MCF 10A (cell line): ENCODE results near the gene GNB5. TPM values are rescaled to one million over a fixed set of nuclear protein-coding genes. Genes with fewer than 3 reads are reported as not detected.

ENCODE experiments used
- BruUV-seq: library from RNA; stranded (reverse); fragments of 400-500 nt; replicated peaks from 2 replicates; lab custom pipeline; 2021; lab: Mats Ljungman, UMichigan
- CTCF ChIA-PET: fragments of 300-600 bp; sonication (Branson Sonifier 250); formaldehyde crosslinking; extraction: SDS; loops from one replicate; lab custom pipeline; 2021; ENCODE audit warnings: antibody characterized with exemption, inconsistent platforms; lab: Yijun Ruan, JAX
- POLR2A ChIA-PET: fragments of 300-600, 350-650 bp; sonication (Branson Sonifier 250); formaldehyde crosslinking; extraction: SDS; loops from one replicate; lab custom pipeline; 2020; ENCODE audit warnings: antibody characterized with exemption, inconsistent platforms; lab: Yijun Ruan, JAX
- DNase-seq: peaks from one replicate; pipeline ENCODE4 v3.0.0-alpha.2; 2018; ENCODE audit not compliant: unreplicated experiment
- H3K27ac Mint-ChIP-seq: one replicate; pipeline ENCODE4 v1.8.0; 2022; ENCODE audit warnings: mild to moderate bottlenecking, low read depth, mixed read lengths; ENCODE audit not compliant: unreplicated experiment
- H3K27me3 Mint-ChIP-seq: one replicate; pipeline ENCODE4 v1.8.0; 2022; ENCODE audit warnings: mixed read lengths; ENCODE audit not compliant: insufficient read depth, unreplicated experiment
- H3K36me3 Mint-ChIP-seq: one replicate; pipeline ENCODE4 v1.8.0; 2022; ENCODE audit warnings: mild to moderate bottlenecking, moderate library complexity, mixed read lengths; ENCODE audit not compliant: insufficient read depth, unreplicated experiment
- H3K4me1 Mint-ChIP-seq: one replicate; pipeline ENCODE4 v1.8.0; 2022; ENCODE audit warnings: mixed read lengths; ENCODE audit not compliant: insufficient read depth, unreplicated experiment
- H3K4me3 Mint-ChIP-seq: one replicate; pipeline ENCODE4 v1.8.0; 2022; ENCODE audit warnings: mild to moderate bottlenecking, moderate library complexity, mixed read lengths; ENCODE audit not compliant: unreplicated experiment
- H3K9me3 Mint-ChIP-seq: one replicate; pipeline ENCODE4 v1.8.0; 2022; ENCODE audit warnings: mixed read lengths; ENCODE audit not compliant: unreplicated experiment
- CTCF ChIP-seq: fragments of 200-600 bp; IDR thresholded peaks from one replicate; pipeline ENCODE4 v1.8.0; 2022; ENCODE audit warnings: antibody characterized with exemption, mild to moderate bottlenecking; ENCODE audit not compliant: unreplicated experiment
- intact Hi-C: fragments of 100-400 bp; cut with micrococcal nuclease; formaldehyde crosslinking; loops from 2 replicates; pipeline ENCODE4 v1.14.1; 2022
- total RNA-seq: library from RNA; stranded (reverse); gene quantifications from 2 replicates; pipeline ENCODE4 v1.2.3, GENCODE V29; 2022

Gene GNB5
- total RNA-seq, 1 experiment from 2014 or later = 31.8 TPM

GRCh38 chr15:52236013-52236412 lies 44.8 kb upstream of the GNB5 start:
- H3K27me3 Mint-ChIP-seq = no peaks in the 10 kb centered on the region
- no peak for TF ChIP-seq CTCF
- no TSS peak for BruUV-seq
- peaks cover 70% of the 10 kb centered on the region for H3K36me3 Mint-ChIP-seq
- CTCF ChIA-PET = interaction anchor here (0.7 to 2.5 kb wide), 5 partner anchors 9 to 348 kb away, joined by 3 to 18 read pairs (median 3); no protein-coding TSS in a partner anchor
- DNase-seq = no peak
- H3K9me3 Mint-ChIP-seq = no peaks in the 10 kb centered on the region
- H3K4me1 Mint-ChIP-seq = no peaks in the 10 kb centered on the region
- POLR2A ChIA-PET = interaction anchor here (0.5 to 1.6 kb wide), 2 partner anchors 10 to 50 kb away, joined by 3 to 6 read pairs; no protein-coding TSS in a partner anchor
- no peak overlapping the region for H3K27ac Mint-ChIP-seq
- intact Hi-C loops = no loop called here
- no peak overlapping the region for H3K4me3 Mint-ChIP-seq

GRCh38 chr15:52234596-52235541 lies 43.7 kb upstream of the GNB5 start:
- TF ChIP-seq CTCF = no peak
- DNase-seq = no peak
- POLR2A ChIA-PET = interaction anchor here (1.6 kb wide), 1 partner anchor 12 kb away, joined by 6 read pairs; no protein-coding TSS in a partner anchor
- Mint-ChIP-seq H3K27ac (no peak overlapping the region), H3K27me3 (no peaks in the 10 kb centered on the region), H3K4me1 (no peaks in the 10 kb centered on the region), H3K4me3 (no peak overlapping the region), H3K9me3 (no peaks in the 10 kb centered on the region), H3K36me3 (peaks cover 66% of the 10 kb centered on the region)
- intact Hi-C loops = no loop called here
- no TSS peak for BruUV-seq
- CTCF ChIA-PET = interaction anchor here (0.6 to 2.5 kb wide), 3 partner anchors 7 to 44 kb away, joined by 3 to 18 read pairs (median 3); no protein-coding TSS in a partner anchor

- peaks cover 58% of the 10 kb centered on the region for H3K36me3 Mint-ChIP-seq
- CTCF ChIA-PET = interaction anchor here (0.6 to 0.9 kb wide), 3 partner anchors 25 to 528 kb away, joined by 3 to 4 read pairs (median 3); no protein-coding TSS in a partner anchor
- H3K4me3 Mint-ChIP-seq = no peak overlapping the region
- H3K4me1 Mint-ChIP-seq = no peaks in the 10 kb centered on the region
- DNase-seq = no peak
- H3K9me3 Mint-ChIP-seq = no peaks in the 10 kb centered on the region
- H3K27ac Mint-ChIP-seq = no peak overlapping the region
- intact Hi-C loops = no loop called here
- TF ChIP-seq CTCF = no peak
- H3K27me3 Mint-ChIP-seq = no peaks in the 10 kb centered on the region
- POLR2A ChIA-PET = no interaction called here
- BruUV-seq = no TSS peak
Observed at GRCh38 chr15:52233405-52233804, 42.2 kb upstream of the GNB5 start.

GRCh38 chr15:52232327-52232726 lies 41.1 kb upstream of the GNB5 start:
- peaks cover 52% of the 10 kb centered on the region for H3K36me3 Mint-ChIP-seq
- no peaks in the 10 kb centered on the region for H3K4me1 Mint-ChIP-seq
- DNase-seq = no peak
- intact Hi-C loops = no loop called here
- no peak overlapping the region for H3K27ac Mint-ChIP-seq
- no peaks in the 10 kb centered on the region for H3K27me3 Mint-ChIP-seq
- H3K9me3 Mint-ChIP-seq = no peaks in the 10 kb centered on the region
- no peak overlapping the region for H3K4me3 Mint-ChIP-seq
- ChIA-PET POLR2A (interaction anchor here (0.6 to 0.7 kb wide), 3 partner anchors 196 to 253 kb away, joined by 3 to 5 read pairs (median 3); no protein-coding TSS in a partner anchor), CTCF (interaction anchor here (1.4 to 1.5 kb wide), 2 partner anchors 8 to 286 kb away, joined by 4 read pairs; no protein-coding TSS in a partner anchor)
- BruUV-seq = no TSS peak
- no peak for TF ChIP-seq CTCF
